HEK293 (cell line): ENCODE measurements around the gene RNF217.

Experiments used
- EGR2 ChIP-seq: fragments of 450-650 bp; formaldehyde crosslinking; IDR thresholded peaks from 2 replicates; pipeline ENCODE4 v1.5.1; 2016; ENCODE audit warnings: low read depth, missing biosample characterization, missing genetic modification characterization
- MEIS1 ChIP-seq: sonication (generic); formaldehyde crosslinking; IDR thresholded peaks from 2 replicates; pipeline ENCODE4 v1.8.1; 2022; ENCODE audit warnings: missing genetic modification reagents, mild to moderate bottlenecking, borderline replicate concordance
- SP7 ChIP-seq: fragments of 450-650 bp; formaldehyde crosslinking; IDR thresholded peaks from 2 replicates; pipeline ENCODE4 v1.5.1; 2016; ENCODE audit warnings: missing biosample characterization, missing genetic modification characterization
- TCF7L2 ChIP-seq: IDR thresholded peaks from 2 replicates; pipeline ENCODE4 v1.6.1; 2011; ENCODE audit warnings: low read depth, mild to moderate bottlenecking, inconsistent platforms, low read length, moderate library complexity, borderline replicate concordance
- ZNF157 ChIP-seq: fragments of 450-650 bp; formaldehyde crosslinking; IDR thresholded peaks from 2 replicates; pipeline ENCODE4 v1.5.1; 2016; ENCODE audit warnings: missing biosample characterization, missing genetic modification characterization
- ZNF19 ChIP-seq: fragments of 450-650 bp; formaldehyde crosslinking; IDR thresholded peaks from 2 replicates; pipeline ENCODE4; 2016; ENCODE audit warnings: missing biosample characterization, missing genetic modification characterization, low read depth
- ZNF221 ChIP-seq: fragments of 450-650 bp; formaldehyde crosslinking; IDR thresholded peaks from 2 replicates; pipeline ENCODE4 v1.5.1; 2017; ENCODE audit warnings: missing biosample characterization, missing genetic modification characterization, borderline replicate concordance
- ZNF23 ChIP-seq: fragments of 450-650 bp; formaldehyde crosslinking; IDR thresholded peaks from 2 replicates; pipeline ENCODE4 v1.5.1; 2016; ENCODE audit warnings: missing biosample characterization, missing genetic modification characterization, borderline replicate concordance
- ZNF292 ChIP-seq: fragments of 450-650 bp; formaldehyde crosslinking; IDR thresholded peaks from 2 replicates; pipeline ENCODE4 v1.5.1; 2016; ENCODE audit warnings: low read depth, missing biosample characterization, missing genetic modification characterization, borderline replicate concordance
- ZNF311 ChIP-seq: fragments of 450-650 bp; formaldehyde crosslinking; IDR thresholded peaks from 2 replicates; pipeline ENCODE4 v1.5.1; 2017; ENCODE audit warnings: missing biosample characterization, missing genetic modification characterization, borderline replicate concordance
- ZNF341 ChIP-seq: fragments of 450-650 bp; formaldehyde crosslinking; IDR thresholded peaks from 2 replicates; pipeline ENCODE4; 2016; ENCODE audit warnings: low read depth, missing biosample characterization, missing genetic modification characterization
- ZNF366 ChIP-seq: fragments of 450-650 bp; formaldehyde crosslinking; conservative IDR thresholded peaks from 2 replicates; pipeline ENCODE4 v1.5.1; 2016; ENCODE audit warnings: missing biosample characterization, missing genetic modification characterization
- ZNF398 ChIP-seq: fragments of 450-650 bp; formaldehyde crosslinking; IDR thresholded peaks from 2 replicates; pipeline ENCODE4 v1.5.1; 2017; ENCODE audit warnings: missing biosample characterization, missing genetic modification characterization
- ZNF423 ChIP-seq: fragments of 450-650 bp; formaldehyde crosslinking; IDR thresholded peaks from 2 replicates; pipeline ENCODE4 v1.5.1; 2016; ENCODE audit warnings: missing biosample characterization, missing genetic modification characterization
- ZNF544 ChIP-seq: fragments of 450-650 bp; formaldehyde crosslinking; IDR thresholded peaks from 2 replicates; pipeline ENCODE4 v1.5.0; 2017; ENCODE audit warnings: missing biosample characterization, missing genetic modification characterization
- ZNF558 ChIP-seq: fragments of 450-650 bp; formaldehyde crosslinking; IDR thresholded peaks from 2 replicates; pipeline ENCODE4 v1.5.1; 2016; ENCODE audit warnings: missing biosample characterization, missing genetic modification characterization
- ZNF560 ChIP-seq: fragments of 450-650 bp; formaldehyde crosslinking; IDR thresholded peaks from 2 replicates; pipeline ENCODE4 v1.5.1; 2017; ENCODE audit warnings: missing biosample characterization, missing genetic modification characterization, borderline replicate concordance
- ZNF596 ChIP-seq: fragments of 450-650 bp; IDR thresholded peaks from 2 replicates; pipeline ENCODE4 v1.5.0; 2018; ENCODE audit warnings: missing biosample characterization, mild to moderate bottlenecking, missing genetic modification characterization, moderate library complexity
- ZNF629 ChIP-seq: fragments of 450-650 bp; formaldehyde crosslinking; IDR thresholded peaks from 2 replicates; pipeline ENCODE4 v1.5.1; 2017; ENCODE audit warnings: missing biosample characterization, missing genetic modification characterization
- ZNF670 ChIP-seq: fragments of 450-650 bp; formaldehyde crosslinking; IDR thresholded peaks from 2 replicates; pipeline ENCODE4 v1.5.1; 2016; ENCODE audit warnings: missing biosample characterization, missing genetic modification characterization, low read depth
- ZNF701 ChIP-seq: fragments of 450-650 bp; formaldehyde crosslinking; IDR thresholded peaks from 2 replicates; pipeline ENCODE4 v1.5.1; 2016; ENCODE audit warnings: missing biosample characterization, missing genetic modification characterization
- ZNF76 ChIP-seq: fragments of 450-650 bp; formaldehyde crosslinking; IDR thresholded peaks from 2 replicates; pipeline ENCODE4; 2016; ENCODE audit warnings: low read depth, missing biosample characterization, missing genetic modification characterization, borderline replicate concordance
- ZNF768 ChIP-seq: fragments of 450-650 bp; formaldehyde crosslinking; IDR thresholded peaks from 2 replicates; pipeline ENCODE4 v1.5.1; 2018; ENCODE audit warnings: missing biosample characterization, mild to moderate bottlenecking, missing genetic modification characterization
- ZSCAN23 ChIP-seq: fragments of 450-650 bp; formaldehyde crosslinking; IDR thresholded peaks from 2 replicates; pipeline ENCODE4 v1.5.1; 2016; ENCODE audit warnings: missing biosample characterization, missing genetic modification characterization
- TF ChIP-seq, protein P1 (sequence below): fragments of 450-650 bp; formaldehyde crosslinking; IDR thresholded peaks from 2 replicates; pipeline ENCODE4 v1.5.0; 2017; ENCODE audit warnings: missing biosample characterization, missing genetic modification characterization, borderline replicate concordance
- TF ChIP-seq, protein P2 (sequence below): fragments of 450-650 bp; formaldehyde crosslinking; IDR thresholded peaks from 2 replicates; pipeline ENCODE4 v1.5.1; 2016; ENCODE audit warnings: missing biosample characterization, missing genetic modification characterization
- TF ChIP-seq, protein P3 (sequence below): fragments of 450-650 bp; formaldehyde crosslinking; conservative IDR thresholded peaks from 2 replicates; pipeline ENCODE4 v1.5.1; 2016; ENCODE audit warnings: low read depth, missing biosample characterization, missing genetic modification characterization
- TF ChIP-seq, protein P4 (sequence below): fragments of 450-650 bp; formaldehyde crosslinking; optimal IDR thresholded peaks from 2 replicates; pipeline ENCODE3; 2016; ENCODE audit warnings: missing biosample characterization, mild to moderate bottlenecking, missing genetic modification characterization

The RNF217 gene

GRCh38 chr6:124962639-124963415 lies 590 bp downstream of the RNF217 start (continued):
- TF ChIP-seq ZNF76 (tag by site-specific recombination) = no peak
- TF ChIP-seq ZNF292 (tag by site-specific recombination) = no peak
- TF ChIP-seq, protein P1, sequence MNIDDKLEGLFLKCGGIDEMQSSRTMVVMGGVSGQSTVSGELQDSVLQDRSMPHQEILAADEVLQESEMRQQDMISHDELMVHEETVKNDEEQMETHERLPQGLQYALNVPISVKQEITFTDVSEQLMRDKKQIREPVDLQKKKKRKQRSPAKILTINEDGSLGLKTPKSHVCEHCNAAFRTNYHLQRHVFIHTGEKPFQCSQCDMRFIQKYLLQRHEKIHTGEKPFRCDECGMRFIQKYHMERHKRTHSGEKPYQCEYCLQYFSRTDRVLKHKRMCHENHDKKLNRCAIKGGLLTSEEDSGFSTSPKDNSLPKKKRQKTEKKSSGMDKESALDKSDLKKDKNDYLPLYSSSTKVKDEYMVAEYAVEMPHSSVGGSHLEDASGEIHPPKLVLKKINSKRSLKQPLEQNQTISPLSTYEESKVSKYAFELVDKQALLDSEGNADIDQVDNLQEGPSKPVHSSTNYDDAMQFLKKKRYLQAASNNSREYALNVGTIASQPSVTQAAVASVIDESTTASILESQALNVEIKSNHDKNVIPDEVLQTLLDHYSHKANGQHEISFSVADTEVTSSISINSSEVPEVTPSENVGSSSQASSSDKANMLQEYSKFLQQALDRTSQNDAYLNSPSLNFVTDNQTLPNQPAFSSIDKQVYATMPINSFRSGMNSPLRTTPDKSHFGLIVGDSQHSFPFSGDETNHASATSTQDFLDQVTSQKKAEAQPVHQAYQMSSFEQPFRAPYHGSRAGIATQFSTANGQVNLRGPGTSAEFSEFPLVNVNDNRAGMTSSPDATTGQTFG (tag by site-specific recombination) = no peak
- TF ChIP-seq TCF7L2 = no peak
- no peak for TF ChIP-seq ZNF670 (tag by site-specific recombination)
- TF ChIP-seq, protein P2, sequence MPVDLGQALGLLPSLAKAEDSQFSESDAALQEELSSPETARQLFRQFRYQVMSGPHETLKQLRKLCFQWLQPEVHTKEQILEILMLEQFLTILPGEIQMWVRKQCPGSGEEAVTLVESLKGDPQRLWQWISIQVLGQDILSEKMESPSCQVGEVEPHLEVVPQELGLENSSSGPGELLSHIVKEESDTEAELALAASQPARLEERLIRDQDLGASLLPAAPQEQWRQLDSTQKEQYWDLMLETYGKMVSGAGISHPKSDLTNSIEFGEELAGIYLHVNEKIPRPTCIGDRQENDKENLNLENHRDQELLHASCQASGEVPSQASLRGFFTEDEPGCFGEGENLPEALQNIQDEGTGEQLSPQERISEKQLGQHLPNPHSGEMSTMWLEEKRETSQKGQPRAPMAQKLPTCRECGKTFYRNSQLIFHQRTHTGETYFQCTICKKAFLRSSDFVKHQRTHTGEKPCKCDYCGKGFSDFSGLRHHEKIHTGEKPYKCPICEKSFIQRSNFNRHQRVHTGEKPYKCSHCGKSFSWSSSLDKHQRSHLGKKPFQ (tag by site-specific recombination) = no peak
- TF ChIP-seq ZNF311 (tag by site-specific recombination) = no peak
- TF ChIP-seq MEIS1 = no peak
- TF ChIP-seq ZNF629 (tag by site-specific recombination) = no peak
- TF ChIP-seq ZNF768 (tag by site-specific recombination) = no peak
- peak; percentile 90 for TF ChIP-seq ZNF398 (tag by site-specific recombination)
- no peak for TF ChIP-seq ZNF19 (tag by site-specific recombination)
- TF ChIP-seq ZNF544 (tag by site-specific recombination) = no peak
- TF ChIP-seq ZNF366 (tag by site-specific recombination) = no peak
- TF ChIP-seq, protein P3, sequence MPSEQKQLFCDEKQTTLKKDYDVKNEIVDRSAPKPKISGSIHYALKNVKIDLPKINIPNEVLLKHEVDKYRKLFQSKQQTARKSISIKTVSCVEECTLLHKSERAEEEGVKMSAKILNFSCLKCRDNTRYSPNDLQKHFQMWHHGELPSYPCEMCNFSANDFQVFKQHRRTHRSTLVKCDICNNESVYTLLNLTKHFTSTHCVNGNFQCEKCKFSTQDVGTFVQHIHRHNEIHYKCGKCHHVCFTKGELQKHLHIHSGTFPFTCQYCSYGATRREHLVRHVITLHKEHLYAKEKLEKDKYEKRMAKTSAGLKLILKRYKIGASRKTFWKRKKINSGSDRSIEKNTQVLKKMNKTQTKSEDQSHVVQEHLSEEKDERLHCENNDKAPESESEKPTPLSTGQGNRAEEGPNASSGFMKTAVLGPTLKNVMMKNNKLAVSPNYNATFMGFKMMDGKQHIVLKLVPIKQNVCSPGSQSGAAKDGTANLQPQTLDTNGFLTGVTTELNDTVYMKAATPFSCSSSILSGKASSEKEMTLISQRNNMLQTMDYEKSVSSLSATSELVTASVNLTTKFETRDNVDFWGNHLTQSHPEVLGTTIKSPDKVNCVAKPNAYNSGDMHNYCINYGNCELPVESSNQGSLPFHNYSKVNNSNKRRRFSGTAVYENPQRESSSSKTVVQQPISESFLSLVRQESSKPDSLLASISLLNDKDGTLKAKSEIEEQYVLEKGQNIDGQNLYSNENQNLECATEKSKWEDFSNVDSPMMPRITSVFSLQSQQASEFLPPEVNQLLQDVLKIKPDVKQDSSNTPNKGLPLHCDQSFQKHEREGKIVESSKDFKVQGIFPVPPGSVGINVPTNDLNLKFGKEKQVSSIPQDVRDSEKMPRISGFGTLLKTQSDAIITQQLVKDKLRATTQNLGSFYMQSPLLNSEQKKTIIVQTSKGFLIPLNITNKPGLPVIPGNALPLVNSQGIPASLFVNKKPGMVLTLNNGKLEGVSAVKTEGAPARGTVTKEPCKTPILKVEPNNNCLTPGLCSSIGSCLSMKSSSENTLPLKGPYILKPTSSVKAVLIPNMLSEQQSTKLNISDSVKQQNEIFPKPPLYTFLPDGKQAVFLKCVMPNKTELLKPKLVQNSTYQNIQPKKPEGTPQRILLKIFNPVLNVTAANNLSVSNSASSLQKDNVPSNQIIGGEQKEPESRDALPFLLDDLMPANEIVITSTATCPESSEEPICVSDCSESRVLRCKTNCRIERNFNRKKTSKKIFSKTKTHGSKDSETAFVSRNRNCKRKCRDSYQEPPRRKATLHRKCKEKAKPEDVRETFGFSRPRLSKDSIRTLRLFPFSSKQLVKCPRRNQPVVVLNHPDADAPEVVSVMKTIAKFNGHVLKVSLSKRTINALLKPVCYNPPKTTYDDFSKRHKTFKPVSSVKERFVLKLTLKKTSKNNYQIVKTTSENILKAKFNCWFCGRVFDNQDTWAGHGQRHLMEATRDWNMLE = no peak
- TF ChIP-seq ZNF423 = 0 out of 2 replicates have a peak, but pooled peaks have one; percentile 28
- TF ChIP-seq ZNF560 (tag by site-specific recombination) = no peak
- no peak for TF ChIP-seq EGR2 (tag by site-specific recombination)
- no peak for TF ChIP-seq ZSCAN23 (tag by site-specific recombination)
- TF ChIP-seq ZNF157 = no peak
- TF ChIP-seq ZNF596 (tag by site-specific recombination) = no peak
- no peak for TF ChIP-seq ZNF701 (tag by site-specific recombination)
- 0 out of 2 replicates have a peak, but pooled peaks have one; percentile 17 for TF ChIP-seq SP7 (tag by site-specific recombination)
- no peak for TF ChIP-seq ZNF221 (tag by site-specific recombination)
- TF ChIP-seq ZNF23 (tag by site-specific recombination) = no peak
- TF ChIP-seq ZNF341 (tag by site-specific recombination) = peak; percentile 85
- TF ChIP-seq ZNF558 = no peak
- TF ChIP-seq, protein P4, sequence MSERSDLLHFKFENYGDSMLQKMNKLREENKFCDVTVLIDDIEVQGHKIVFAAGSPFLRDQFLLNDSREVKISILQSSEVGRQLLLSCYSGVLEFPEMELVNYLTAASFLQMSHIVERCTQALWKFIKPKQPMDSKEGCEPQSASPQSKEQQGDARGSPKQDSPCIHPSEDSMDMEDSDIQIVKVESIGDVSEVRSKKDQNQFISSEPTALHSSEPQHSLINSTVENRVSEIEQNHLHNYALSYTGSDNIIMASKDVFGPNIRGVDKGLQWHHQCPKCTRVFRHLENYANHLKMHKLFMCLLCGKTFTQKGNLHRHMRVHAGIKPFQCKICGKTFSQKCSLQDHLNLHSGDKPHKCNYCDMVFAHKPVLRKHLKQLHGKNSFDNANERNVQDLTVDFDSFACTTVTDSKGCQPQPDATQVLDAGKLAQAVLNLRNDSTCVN (tag by site-specific recombination) = peak; percentile 59
